Testis (tissue), 3 donors: ENCODE measurements around the gene ENPP6. TPM values are rescaled to one million over a fixed set of nuclear protein-coding genes. Genes with fewer than 3 reads are reported as not detected.

ENCODE experiments used
- DNase-seq: peaks from one replicate; pipeline ENCODE4 v3.0.0-alpha.2; 2019
- H3K27ac ChIP-seq, 2 donors: fragments of 200-600 bp; sonication (generic); one replicate each; pipeline ENCODE4 v1.5.1; 2019
- H3K27me3 ChIP-seq: fragments of 200-600 bp; sonication (generic); one replicate; pipeline ENCODE4 v1.5.1; 2019
- H3K36me3 ChIP-seq: fragments of 200-600 bp; sonication (generic); one replicate; pipeline ENCODE4 v1.5.1; 2017; ENCODE audit warnings: low read depth; ENCODE audit errors: missing control alignments
- H3K4me1 ChIP-seq: fragments of 200-600 bp; sonication (generic); one replicate; pipeline ENCODE4 v1.5.1; 2019
- H3K4me3 ChIP-seq, 2 donors: fragments of 200-600 bp; sonication (generic); one replicate each; pipeline ENCODE4 v1.5.1; 2017 to 2019
- H3K9me3 ChIP-seq: fragments of 200-600 bp; sonication (generic); one replicate; pipeline ENCODE4 v1.5.1; 2017
- POLR2A ChIP-seq: fragments of 450-650 bp; IDR thresholded peaks from one replicate; pipeline ENCODE4 v1.6.1; 2017; ENCODE audit warnings: antibody characterized with exemption, mild to moderate bottlenecking, moderate library complexity
- WGBS, 2 donors: methylation state at CpG; one replicate each; pipeline ENCODE4 v1.1.5; 2018; 5-methylcytosine and 5-hydroxymethylcytosine counted together
- intact Hi-C: fragments of 100-400 bp; cut with DNase I; formaldehyde crosslinking; loops from one replicate; pipeline ENCODE4 v1.15.1; 2023; ENCODE audit warnings: low total_unique reads
- polyA plus RNA-seq: library from polyadenylated mRNA; stranded (reverse); fragments of 350-450 nt; fragmentation: Illumina TruSeq; extraction: RNeasy Lipid Tissue Mini Kit (QIAGEN cat#74804); gene quantifications from one replicate; pipeline ENCODE4 v1.2.3, GENCODE V29; 2014; ENCODE audit warnings: low read depth, low replicate concordance; ENCODE audit not compliant: insufficient read depth
- total RNA-seq, 2 donors: library from RNA; depleted of rRNA; stranded (reverse); fragments of >200 nt; gene quantifications; one replicate each; pipeline ENCODE4 v1.2.3, GENCODE V29; 2016
- TF ChIP-seq, protein P1 (sequence below), 3 experiments: fragments of 450-650 bp in 2 of 3; fragments of 200-600 bp in 1 of 3; sonication (generic) in 1 of 3; IDR thresholded peaks; one replicate each; pipeline ENCODE4 v1.5.1; 2016 to 2019; ENCODE audit warnings: antibody characterized with exemption in 3 of 3, mild to moderate bottlenecking in 2 of 3, moderate library complexity in 1 of 3

ENPP6 gene
- total and polyA plus RNA-seq, 3 donors from 2014 or later, result 2.0 to 4.9 (median 3.5) TPM

DNA sequence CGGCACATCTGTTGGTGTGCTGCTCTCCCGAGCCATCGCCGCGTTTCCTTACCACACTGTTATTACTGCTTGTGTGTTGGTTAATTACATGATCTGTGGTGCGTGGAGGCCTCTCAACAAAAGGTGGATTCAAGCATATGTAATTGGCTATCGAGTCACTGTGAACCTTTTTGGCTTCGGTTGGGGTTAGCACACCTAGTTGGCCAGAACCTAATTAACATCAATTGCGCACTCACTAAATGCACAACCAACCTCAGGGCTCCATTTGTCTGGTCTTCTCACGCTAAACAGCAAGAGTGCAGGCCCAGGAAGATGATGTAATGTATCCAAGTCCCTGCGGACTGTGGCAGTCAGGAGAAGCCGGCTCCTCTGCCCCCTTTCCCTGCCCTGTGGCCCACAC, 17.4 kb downstream of the ENPP6 start:
- no peak for DNase-seq
- no peaks in the 10 kb centered on the region for H3K36me3 ChIP-seq
- H3K4me3 ChIP-seq, result no peak overlapping the region
- TF ChIP-seq POLR2A, result no peak
- TF ChIP-seq, protein P1, sequence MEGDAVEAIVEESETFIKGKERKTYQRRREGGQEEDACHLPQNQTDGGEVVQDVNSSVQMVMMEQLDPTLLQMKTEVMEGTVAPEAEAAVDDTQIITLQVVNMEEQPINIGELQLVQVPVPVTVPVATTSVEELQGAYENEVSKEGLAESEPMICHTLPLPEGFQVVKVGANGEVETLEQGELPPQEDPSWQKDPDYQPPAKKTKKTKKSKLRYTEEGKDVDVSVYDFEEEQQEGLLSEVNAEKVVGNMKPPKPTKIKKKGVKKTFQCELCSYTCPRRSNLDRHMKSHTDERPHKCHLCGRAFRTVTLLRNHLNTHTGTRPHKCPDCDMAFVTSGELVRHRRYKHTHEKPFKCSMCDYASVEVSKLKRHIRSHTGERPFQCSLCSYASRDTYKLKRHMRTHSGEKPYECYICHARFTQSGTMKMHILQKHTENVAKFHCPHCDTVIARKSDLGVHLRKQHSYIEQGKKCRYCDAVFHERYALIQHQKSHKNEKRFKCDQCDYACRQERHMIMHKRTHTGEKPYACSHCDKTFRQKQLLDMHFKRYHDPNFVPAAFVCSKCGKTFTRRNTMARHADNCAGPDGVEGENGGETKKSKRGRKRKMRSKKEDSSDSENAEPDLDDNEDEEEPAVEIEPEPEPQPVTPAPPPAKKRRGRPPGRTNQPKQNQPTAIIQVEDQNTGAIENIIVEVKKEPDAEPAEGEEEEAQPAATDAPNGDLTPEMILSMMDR (IDR thresholded peaks at IDR 0.05), result no peak
- no peaks in the 10 kb centered on the region for H3K27me3 ChIP-seq
- no peak overlapping the region for H3K27ac ChIP-seq
- WGBS, 2 donors, result 78 to 92% methylated on average over 11 to 12 of the region's 12 CpGs
- H3K9me3 ChIP-seq, result no peaks in the 10 kb centered on the region
- H3K4me1 ChIP-seq, result no peaks in the 10 kb centered on the region
- intact Hi-C loops, result no loop called here

DNA sequence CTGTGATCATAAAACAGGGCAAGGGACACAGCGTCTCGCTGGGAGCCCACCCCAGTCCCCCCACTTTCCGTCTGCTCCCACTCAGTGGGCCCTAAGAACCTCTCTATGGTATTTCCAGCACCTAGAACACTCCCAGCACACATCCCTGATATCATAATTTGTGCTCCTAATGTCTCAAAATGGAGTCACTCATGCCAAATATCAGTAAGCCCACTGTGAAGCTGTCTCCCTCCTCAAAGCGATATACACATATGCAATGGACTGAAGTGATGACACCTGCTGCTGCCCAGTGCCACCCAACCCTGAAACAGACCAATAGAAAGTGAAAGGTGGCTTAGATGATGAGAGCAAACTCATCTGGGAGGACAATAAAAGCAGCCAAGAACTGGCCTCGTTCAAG, 17.9 kb downstream of the ENPP6 start:
- Histone ChIP-seq H3K36me3 (no peaks in the 10 kb centered on the region), H3K9me3 (no peaks in the 10 kb centered on the region), H3K27ac (no peak overlapping the region), H3K27me3 (no peaks in the 10 kb centered on the region), H3K4me3 (no peak overlapping the region), H3K4me1 (no peaks in the 10 kb centered on the region)
- intact Hi-C loops, result no loop called here
- TF ChIP-seq, protein P1 (IDR thresholded peaks at IDR 0.05), result no peak
- TF ChIP-seq POLR2A, result no peak
- WGBS, 2 donors, result 94% methylated on average over 5 of the region's 5 CpGs
- DNase-seq, result no peak

DNA sequence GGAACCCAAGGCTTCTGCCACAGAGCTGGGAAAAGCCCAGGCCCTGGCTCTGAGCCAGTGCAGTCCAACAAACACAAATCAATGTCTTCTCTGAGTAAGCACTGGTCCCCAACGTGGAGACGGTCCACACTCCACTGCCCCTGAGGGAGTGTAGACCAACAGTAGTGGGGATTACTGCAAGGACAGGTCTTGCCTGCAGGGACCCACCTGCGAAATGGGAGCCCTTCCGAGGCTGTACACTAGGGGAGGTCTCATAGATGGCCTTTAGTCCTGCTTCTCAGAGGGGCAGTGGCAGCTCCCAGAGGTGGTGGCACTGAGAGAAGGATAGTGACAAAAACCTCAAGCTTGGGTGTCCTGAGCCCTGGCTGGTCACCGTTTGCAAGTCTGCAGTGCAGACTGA, 19.5 kb downstream of the ENPP6 start:
- WGBS, 2 donors, result 80 to 97% methylated on average over 3 to 5 of the region's 5 CpGs
- H3K4me3 ChIP-seq, result no peak overlapping the region
- H3K27me3 ChIP-seq, result no peaks in the 10 kb centered on the region
- no peaks in the 10 kb centered on the region for H3K9me3 ChIP-seq
- H3K4me1 ChIP-seq, result no peaks in the 10 kb centered on the region
- H3K27ac ChIP-seq, result no peak overlapping the region
- H3K36me3 ChIP-seq, result no peaks in the 10 kb centered on the region
- no peak for TF ChIP-seq POLR2A
- TF ChIP-seq, protein P1 (IDR thresholded peaks at IDR 0.05), result no peak
- no peak for DNase-seq
- intact Hi-C loops, result no loop called here

DNA sequence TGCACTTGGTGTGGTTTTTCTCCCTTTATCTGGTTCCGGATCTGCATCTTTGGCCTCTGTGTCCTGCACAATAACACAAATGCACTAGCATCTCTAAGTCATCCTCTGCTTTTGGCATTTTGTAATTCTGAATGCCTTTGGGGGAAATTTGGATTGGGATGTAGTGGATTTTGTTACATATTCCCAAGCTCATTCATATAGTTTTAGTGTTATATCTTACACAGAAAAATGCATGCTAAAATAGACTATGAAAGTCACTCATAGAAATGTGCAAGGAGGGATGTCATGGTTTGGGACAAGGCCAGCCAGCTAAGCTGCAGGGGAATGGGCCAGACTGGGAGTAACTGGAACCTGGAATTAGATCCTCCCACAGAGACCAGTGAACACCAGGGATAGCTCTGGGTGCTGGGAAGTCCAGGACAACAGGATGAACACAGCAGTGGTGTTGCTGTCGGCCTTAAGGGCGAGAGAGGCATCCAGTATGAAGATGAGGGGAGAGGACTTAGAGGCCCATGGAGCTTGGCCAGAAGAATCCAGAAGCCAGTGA, 20.1 kb downstream of the ENPP6 start:
- 91 to 95% methylated on average over 3 of the region's 3 CpGs for WGBS, 2 donors
- TF ChIP-seq, protein P1 (IDR thresholded peaks at IDR 0.05), result no peak
- no peak for TF ChIP-seq POLR2A
- intact Hi-C loops, result no loop called here
- no peaks in the 10 kb centered on the region for H3K9me3 ChIP-seq
- no peak overlapping the region for H3K27ac ChIP-seq
- no peak for DNase-seq
- no peaks in the 10 kb centered on the region for H3K4me1 ChIP-seq
- no peak overlapping the region for H3K4me3 ChIP-seq
- H3K36me3 ChIP-seq, result no peaks in the 10 kb centered on the region
- no peaks in the 10 kb centered on the region for H3K27me3 ChIP-seq

DNA sequence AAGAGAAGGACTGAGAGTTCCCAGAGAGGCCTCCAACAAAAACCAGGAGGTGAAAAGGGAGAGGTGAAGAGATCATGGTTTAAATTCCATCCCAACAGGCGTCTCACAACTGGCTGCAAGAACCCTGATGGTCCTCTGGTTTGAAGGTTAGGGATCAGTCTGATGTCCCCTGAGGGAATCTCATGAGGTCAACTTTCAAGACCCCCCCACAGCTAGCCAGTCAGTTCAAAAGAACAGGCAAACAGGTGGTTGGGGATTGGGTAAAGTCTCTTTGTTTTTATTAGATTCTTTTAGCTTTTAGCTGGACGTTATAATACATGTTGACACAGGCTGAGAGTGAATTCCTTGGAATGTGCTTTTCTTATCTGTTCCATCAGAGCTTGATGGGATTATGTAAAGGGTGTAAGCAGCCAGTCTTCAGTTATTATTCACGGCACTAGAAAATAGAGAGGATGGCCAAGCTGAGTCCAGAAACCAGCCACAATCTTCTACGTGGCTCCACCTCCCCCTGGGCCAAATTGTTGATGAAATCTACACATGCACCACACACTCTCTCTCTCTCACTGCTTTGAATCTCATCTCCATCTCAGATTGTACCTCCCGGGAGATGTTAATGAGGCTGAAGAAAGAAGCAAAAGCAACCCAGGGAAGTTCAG, 20.8 kb downstream of the ENPP6 start:
- H3K9me3 ChIP-seq, result no peaks in the 10 kb centered on the region
- H3K27ac ChIP-seq, result no peak overlapping the region
- TF ChIP-seq POLR2A, result no peak
- TF ChIP-seq, protein P1 (IDR thresholded peaks at IDR 0.05), result no peak
- intact Hi-C loops, result no loop called here
- 63 to 67% methylated on average over 5 of the region's 5 CpGs for WGBS, 2 donors
- H3K27me3 ChIP-seq, result no peaks in the 10 kb centered on the region
- H3K36me3 ChIP-seq, result no peaks in the 10 kb centered on the region
- DNase-seq, result no peak
- H3K4me1 ChIP-seq, result no peaks in the 10 kb centered on the region
- H3K4me3 ChIP-seq, result no peak overlapping the region
